Glutamatergic neuron (in vitro differentiated cells): Measurements from ENCODE around the gene SPOP. TPM values are rescaled to one million over a fixed set of nuclear protein-coding genes. Genes with fewer than 3 reads are reported as not detected.
A peak's percentile ranks its signal among the peaks of the same experiment; 100 is the strongest.

Source experiments
- DNase-seq: peaks from one replicate; pipeline ENCODE4 v3.0.0; 2022
- H3K27ac Mint-ChIP-seq: one replicate; pipeline ENCODE4 v1.8.0; 2020; ENCODE audit warnings: mild to moderate bottlenecking, mixed read lengths, inconsistent platforms; ENCODE audit not compliant: unreplicated experiment
- H3K27me3 Mint-ChIP-seq: one replicate; pipeline ENCODE4 v1.8.0; 2020; ENCODE audit warnings: mild to moderate bottlenecking, moderate library complexity, mixed read lengths, inconsistent platforms; ENCODE audit not compliant: unreplicated experiment
- H3K36me3 Mint-ChIP-seq: one replicate; pipeline ENCODE4 v1.8.0; 2020; ENCODE audit warnings: mild to moderate bottlenecking, mixed read lengths, inconsistent platforms; ENCODE audit not compliant: unreplicated experiment
- H3K4me1 Mint-ChIP-seq: one replicate; pipeline ENCODE4 v1.8.0; 2020; ENCODE audit warnings: mild to moderate bottlenecking, low read depth, mixed read lengths, inconsistent platforms; ENCODE audit not compliant: unreplicated experiment
- H3K4me3 Mint-ChIP-seq: one replicate; pipeline ENCODE4 v1.8.0; 2020; ENCODE audit warnings: mild to moderate bottlenecking, mixed read lengths, inconsistent platforms; ENCODE audit not compliant: unreplicated experiment
- H3K9me3 Mint-ChIP-seq: one replicate; pipeline ENCODE4 v1.8.0; 2020; ENCODE audit warnings: mild to moderate bottlenecking, moderate library complexity, mixed read lengths, inconsistent platforms; ENCODE audit not compliant: unreplicated experiment
- CTCF ChIP-seq: fragments of 200-600 bp; sonication (generic); IDR thresholded peaks from one replicate; pipeline ENCODE4 v1.5.0; 2021; ENCODE audit not compliant: partially characterized antibody, unreplicated experiment
- total RNA-seq: library from RNA; stranded (reverse); fragmentation: NEBNext Ultra II Directional; extraction: Animal tissue kit (Norgen Biotek cat#: 25700); gene quantifications from one replicate; pipeline ENCODE4 v1.2.1, GENCODE V29; 2021; ENCODE audit not compliant: unreplicated experiment

SPOP gene
- total RNA-seq, 1 donor from 2014 or later: 49.5 TPM

- H3K27ac Mint-ChIP-seq: peak overlapping the region; percentile 12
- no peak for DNase-seq
- peaks cover 4% of the 10 kb centered on the region for H3K27me3 Mint-ChIP-seq
- H3K4me1 Mint-ChIP-seq: peaks cover 22% of the 10 kb centered on the region
- peaks cover 1% of the 10 kb centered on the region for H3K9me3 Mint-ChIP-seq
- H3K4me3 Mint-ChIP-seq: no peak overlapping the region
- H3K36me3 Mint-ChIP-seq: no peaks in the 10 kb centered on the region
- TF ChIP-seq CTCF: no peak
Observed at GRCh38 chr17:49691086-49691676, 13.3 kb upstream of the SPOP start.

GRCh38 chr17:49690256-49690655 lies 12.4 kb upstream of the SPOP start:
- Mint-ChIP-seq H3K9me3 (no peaks in the 10 kb centered on the region), H3K27me3 (peaks cover 3% of the 10 kb centered on the region), H3K36me3 (no peaks in the 10 kb centered on the region), H3K4me3 (no peak overlapping the region), H3K4me1 (peaks cover 15% of the 10 kb centered on the region), H3K27ac (no peak overlapping the region)
- no peak for DNase-seq
- TF ChIP-seq CTCF: no peak

GRCh38 chr17:49688848-49689247 lies 11.0 kb upstream of the SPOP start:
- no peak for TF ChIP-seq CTCF
- Mint-ChIP-seq H3K4me1 (peaks cover 11% of the 10 kb centered on the region), H3K4me3 (no peak overlapping the region), H3K9me3 (no peaks in the 10 kb centered on the region), H3K27me3 (no peaks in the 10 kb centered on the region), H3K36me3 (no peaks in the 10 kb centered on the region), H3K27ac (no peak overlapping the region)
- DNase-seq: no peak

- no peaks in the 10 kb centered on the region for H3K27me3 Mint-ChIP-seq
- H3K4me3 Mint-ChIP-seq: no peak overlapping the region
- no peaks in the 10 kb centered on the region for H3K36me3 Mint-ChIP-seq
- no peak for TF ChIP-seq CTCF
- H3K9me3 Mint-ChIP-seq: no peaks in the 10 kb centered on the region
- H3K4me1 Mint-ChIP-seq: peaks cover 11% of the 10 kb centered on the region
- H3K27ac Mint-ChIP-seq: no peak overlapping the region
- no peak for DNase-seq
Observed at GRCh38 chr17:49687878-49688491, 10.1 kb upstream of the SPOP start.
